Uterus (tissue), 4 donors: ENCODE measurements around the gene ADK. TPM values are rescaled to one million over a fixed set of nuclear protein-coding genes. Genes with fewer than 3 reads are reported as not detected.
A peak's percentile ranks its signal among the peaks of the same experiment; 100 is the strongest.

Source experiments
- DNase-seq, 2 donors: peaks; one replicate each; pipeline ENCODE4 v3.0.0-alpha.2; 2019 to 2020
- H3K27ac ChIP-seq, 2 donors: fragments of 200-600 bp; sonication (generic); 1 replicate in 1 of 2; 2 replicates in 1 of 2; pipeline ENCODE4 v1.5.1; 2016 to 2018
- H3K27me3 ChIP-seq, 2 donors: fragments of 200-600 bp; sonication (generic); one replicate each; pipeline ENCODE4 v1.5.1; 2018 to 2019; ENCODE audit warnings: control low read depth in 1 of 2
- H3K36me3 ChIP-seq, 2 donors: fragments of 200-600 bp; sonication (generic); one replicate each; pipeline ENCODE4 v1.5.1; 2019; ENCODE audit warnings: control low read depth in 1 of 2
- H3K4me1 ChIP-seq, 2 donors: fragments of 200-600 bp; sonication (generic); one replicate each; pipeline ENCODE4 v1.5.1; 2018 to 2019; ENCODE audit warnings: control low read depth in 1 of 2
- H3K4me3 ChIP-seq, 2 donors: fragments of 200-600 bp; sonication (generic); 1 replicate in 1 of 2; 2 replicates in 1 of 2; pipeline ENCODE4 v1.5.1; 2018 to 2019; ENCODE audit warnings: mild to moderate bottlenecking in 1 of 2
- H3K9me3 ChIP-seq, 2 donors: fragments of 200-600 bp; sonication (generic); one replicate each; pipeline ENCODE4 v1.5.1; 2019; ENCODE audit warnings: control low read depth in 1 of 2
- POLR2A ChIP-seq, 2 donors: fragments of 450-650 bp; IDR thresholded peaks; one replicate each; pipeline ENCODE4 v1.6.1; 2016; ENCODE audit warnings: antibody characterized with exemption in 2 of 2, mild to moderate bottlenecking in 1 of 2, moderate library complexity in 1 of 2
- intact Hi-C: fragments of 100-400 bp; cut with DNase I; formaldehyde crosslinking; loops from one replicate; pipeline ENCODE4 v1.15.1; 2023; ENCODE audit warnings: low total_unique reads
- total RNA-seq, 4 donors: library from RNA; depleted of rRNA in 3 of 4; stranded (reverse); fragments of >200 nt in 3 of 4; gene quantifications; one replicate each; pipeline versions ENCODE4 v1.1.0 to v1.2.4, GENCODE V29; 2014 to 2023
- TF ChIP-seq, protein P1 (sequence below), 4 experiments: fragments of 200-600 bp in 2 of 4; fragments of 450-650 bp in 2 of 4; sonication (generic) in 2 of 4; IDR thresholded peaks; one replicate each; pipeline ENCODE4 v1.5.1; 2016 to 2019; ENCODE audit warnings: antibody characterized with exemption in 4 of 4, mild to moderate bottlenecking in 2 of 4, moderate library complexity in 1 of 4
- donor health status: DM: yes; HTN: yes; CAD: no.

Gene ADK
- total RNA-seq, 4 donors from 2014 or later, result 12.6 to 41.1 (median 19.0) TPM

DNA sequence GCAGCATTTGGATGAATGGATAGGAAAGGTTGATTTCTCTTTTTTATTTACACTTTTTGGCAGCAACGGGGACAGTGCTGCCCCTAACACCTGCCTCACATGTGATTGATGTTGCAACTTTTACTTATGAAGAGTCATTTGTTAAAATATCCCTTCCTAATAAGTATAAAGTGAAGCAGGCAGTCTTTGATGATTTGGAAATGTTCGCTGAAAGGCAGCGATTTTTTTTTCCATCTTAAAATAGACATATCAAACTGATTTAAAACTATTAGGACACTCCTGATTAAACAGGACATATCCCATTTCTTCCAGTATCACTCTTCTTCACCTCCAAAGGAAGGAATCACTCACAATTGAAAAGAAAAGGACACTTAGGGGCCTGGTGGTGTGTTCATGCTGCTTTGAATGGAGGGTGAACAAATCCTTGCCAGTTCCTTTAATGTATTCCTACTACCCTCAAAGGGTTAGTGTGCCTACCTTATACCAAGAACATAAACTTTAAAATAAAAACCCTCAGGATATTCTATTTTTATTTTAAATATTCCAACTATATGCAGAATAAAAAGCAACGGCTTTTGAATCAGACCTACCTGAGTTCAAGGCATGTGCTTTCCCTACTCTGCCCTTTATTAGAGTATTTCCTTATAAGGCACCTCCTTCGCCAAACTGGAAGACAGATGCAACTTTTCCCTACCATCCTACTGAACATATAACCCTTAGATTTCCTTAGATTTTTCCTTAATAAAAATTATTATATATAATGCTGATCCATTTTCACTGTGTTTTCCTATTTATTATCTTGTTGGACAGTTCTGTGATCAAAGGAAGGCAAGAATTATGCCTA, 1.1 kb downstream of the ADK start:
- no peak for TF ChIP-seq POLR2A (IDR thresholded peaks at IDR 0.05)
- TF ChIP-seq, protein P1, sequence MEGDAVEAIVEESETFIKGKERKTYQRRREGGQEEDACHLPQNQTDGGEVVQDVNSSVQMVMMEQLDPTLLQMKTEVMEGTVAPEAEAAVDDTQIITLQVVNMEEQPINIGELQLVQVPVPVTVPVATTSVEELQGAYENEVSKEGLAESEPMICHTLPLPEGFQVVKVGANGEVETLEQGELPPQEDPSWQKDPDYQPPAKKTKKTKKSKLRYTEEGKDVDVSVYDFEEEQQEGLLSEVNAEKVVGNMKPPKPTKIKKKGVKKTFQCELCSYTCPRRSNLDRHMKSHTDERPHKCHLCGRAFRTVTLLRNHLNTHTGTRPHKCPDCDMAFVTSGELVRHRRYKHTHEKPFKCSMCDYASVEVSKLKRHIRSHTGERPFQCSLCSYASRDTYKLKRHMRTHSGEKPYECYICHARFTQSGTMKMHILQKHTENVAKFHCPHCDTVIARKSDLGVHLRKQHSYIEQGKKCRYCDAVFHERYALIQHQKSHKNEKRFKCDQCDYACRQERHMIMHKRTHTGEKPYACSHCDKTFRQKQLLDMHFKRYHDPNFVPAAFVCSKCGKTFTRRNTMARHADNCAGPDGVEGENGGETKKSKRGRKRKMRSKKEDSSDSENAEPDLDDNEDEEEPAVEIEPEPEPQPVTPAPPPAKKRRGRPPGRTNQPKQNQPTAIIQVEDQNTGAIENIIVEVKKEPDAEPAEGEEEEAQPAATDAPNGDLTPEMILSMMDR (IDR thresholded peaks at IDR 0.05), result no peak
- H3K27ac ChIP-seq, result peak overlapping the region; percentile 88 to 93
- intact Hi-C loops, result no loop called here
- H3K4me1 ChIP-seq, result peaks cover 6 to 11% of the 10 kb centered on the region in 2 donors
- no peaks in the 10 kb centered on the region for H3K27me3 ChIP-seq
- no peaks in the 10 kb centered on the region for H3K9me3 ChIP-seq
- no peak for DNase-seq
- H3K4me3 ChIP-seq, result peak overlapping the region; percentile 93 to 99
- no peaks in the 10 kb centered on the region for H3K36me3 ChIP-seq

DNA sequence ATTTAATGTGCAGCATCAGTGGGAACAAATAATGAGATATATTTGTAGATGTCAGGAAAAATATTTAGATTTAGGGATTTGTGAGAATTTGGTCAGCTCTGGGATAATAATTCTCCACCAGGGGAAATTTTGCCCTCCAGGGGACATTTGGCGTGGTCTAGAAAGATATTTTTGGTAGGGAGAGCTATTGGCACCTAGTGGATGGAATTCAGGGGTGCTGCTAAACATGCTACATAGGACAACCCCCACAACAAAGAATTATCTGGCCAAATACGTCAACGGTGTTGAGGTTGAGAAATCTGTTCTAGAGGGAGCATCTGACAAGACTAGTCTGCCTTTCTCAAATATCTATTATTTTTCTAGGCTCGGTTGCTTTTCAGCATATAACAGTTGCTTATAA, 2.1 kb downstream of the ADK start:
- H3K27me3 ChIP-seq, result no peaks in the 10 kb centered on the region

DNA sequence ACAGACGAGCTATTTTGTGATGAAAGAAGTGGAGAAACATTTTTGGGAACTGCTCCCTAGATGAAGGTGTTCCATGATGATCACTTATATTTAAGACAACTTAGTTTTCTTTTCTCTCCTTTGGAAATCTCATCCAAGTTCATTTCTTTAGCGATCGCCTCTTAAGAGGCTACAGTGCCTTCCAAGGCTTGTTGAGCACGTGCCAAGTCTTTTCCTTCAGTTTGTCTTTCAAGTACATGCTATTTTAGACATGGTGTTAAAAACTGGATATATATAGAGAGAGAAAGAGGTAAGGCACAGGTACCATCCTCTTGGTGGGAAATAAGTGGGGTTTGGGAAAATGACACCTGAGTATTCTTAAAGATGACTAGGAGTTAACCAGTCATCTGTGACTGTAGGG, 2.7 kb downstream of the ADK start:
- TF ChIP-seq POLR2A (IDR thresholded peaks at IDR 0.05), result no peak
- TF ChIP-seq, protein P1 (IDR thresholded peaks at IDR 0.05), result no peak
- intact Hi-C loops, result no loop called here
- no peak for DNase-seq
- H3K9me3 ChIP-seq, result no peaks in the 10 kb centered on the region
- peaks cover 6 to 11% of the 10 kb centered on the region in 2 donors for H3K4me1 ChIP-seq
- no peaks in the 10 kb centered on the region for H3K36me3 ChIP-seq
- no peaks in the 10 kb centered on the region for H3K27me3 ChIP-seq
- H3K27ac ChIP-seq, result peak overlapping the region in 1 of 2 donors; percentile 47
- H3K4me3 ChIP-seq, result no peak overlapping the region

More for the DNA sequence above, 2.1 kb downstream of the ADK start:
- Histone ChIP-seq H3K4me3 (no peak overlapping the region), H3K36me3 (no peaks in the 10 kb centered on the region), H3K4me1 (peaks cover 6 to 11% of the 10 kb centered on the region in 2 donors), H3K9me3 (no peaks in the 10 kb centered on the region), H3K27ac (peak overlapping the region in 1 of 2 donors; percentile 47)
- peak in 1 of 2 donors; percentile 45 for DNase-seq
- intact Hi-C loops, result no loop called here
- TF ChIP-seq POLR2A (IDR thresholded peaks at IDR 0.05), result no peak
- TF ChIP-seq, protein P1 (IDR thresholded peaks at IDR 0.05), result peak in 3 of 4 experiments; percentile 11 to 50 (median 39)

DNA sequence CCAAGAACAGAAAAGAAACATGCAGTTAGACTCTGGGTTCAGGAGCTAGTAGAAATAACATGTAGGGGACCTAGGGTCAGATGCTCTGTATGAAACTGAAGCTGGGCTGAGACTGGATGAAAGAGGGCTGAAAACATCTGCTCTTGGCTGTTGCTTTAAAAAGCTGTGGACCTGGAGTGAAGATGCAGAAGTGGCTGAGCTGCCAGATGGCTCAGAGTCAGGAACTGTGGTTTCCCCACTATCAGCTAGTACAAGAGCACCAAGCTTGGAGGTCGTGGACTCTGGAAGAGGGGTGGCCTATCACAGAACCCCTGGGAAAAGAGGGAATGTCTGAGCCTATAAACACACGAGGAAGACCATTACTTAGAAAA, 5.9 kb downstream of the ADK start:
- Histone ChIP-seq H3K36me3 (no peaks in the 10 kb centered on the region), H3K27me3 (no peaks in the 10 kb centered on the region), H3K27ac (no peak overlapping the region), H3K4me3 (no peak overlapping the region), H3K9me3 (no peaks in the 10 kb centered on the region), H3K4me1 (no peaks in the 10 kb centered on the region)
- TF ChIP-seq POLR2A (IDR thresholded peaks at IDR 0.05), result no peak
- TF ChIP-seq, protein P1 (IDR thresholded peaks at IDR 0.05), result no peak
- intact Hi-C loops, result no loop called here
- DNase-seq, result peak; percentile 41 to 62

DNA sequence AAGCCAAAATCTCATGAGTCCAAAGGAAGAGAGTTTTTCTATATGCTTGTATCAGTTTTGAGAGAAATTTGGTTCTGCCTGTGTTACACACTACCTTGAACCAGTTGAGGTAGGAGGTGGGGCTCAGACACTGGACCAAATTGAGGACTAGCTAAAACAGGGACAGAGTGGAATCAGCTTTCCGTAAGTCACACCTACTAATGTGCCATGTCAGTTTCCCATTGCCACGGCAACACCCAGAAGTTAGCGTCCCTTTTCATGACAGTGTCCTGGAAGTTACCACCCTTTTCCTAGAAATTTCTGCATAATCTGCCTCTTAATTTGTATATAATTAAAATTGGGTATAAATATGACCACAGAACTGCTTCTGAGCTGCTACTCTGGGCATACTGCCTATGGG, 9.0 kb downstream of the ADK start:
- TF ChIP-seq, protein P1 (IDR thresholded peaks at IDR 0.05), result no peak
- no peak for TF ChIP-seq POLR2A (IDR thresholded peaks at IDR 0.05)
- H3K9me3 ChIP-seq, result no peaks in the 10 kb centered on the region
- DNase-seq, result no peak
- no peak overlapping the region for H3K27ac ChIP-seq
- intact Hi-C loops, result no loop called here
- H3K27me3 ChIP-seq, result no peaks in the 10 kb centered on the region
- no peak overlapping the region for H3K4me3 ChIP-seq
- H3K4me1 ChIP-seq, result no peaks in the 10 kb centered on the region
- no peaks in the 10 kb centered on the region for H3K36me3 ChIP-seq
